HG02981 (cell line): ENCODE data around the gene NR2F1-AS1.
"Not testable (repeated sequence)": the region's sequence is repeated elsewhere in the genome, so short reads cannot be mapped to it uniquely, and the experiment has no call there.

ENCODE experiments used
- ATAC-seq: cut with Tn5 transposase; IDR thresholded peaks from one replicate; pipeline ENCODE4 v1.9.1; 2021; ENCODE audit warnings: mild to moderate bottlenecking, moderate library complexity; ENCODE audit not compliant: unreplicated experiment

Gene NR2F1-AS1

DNA sequence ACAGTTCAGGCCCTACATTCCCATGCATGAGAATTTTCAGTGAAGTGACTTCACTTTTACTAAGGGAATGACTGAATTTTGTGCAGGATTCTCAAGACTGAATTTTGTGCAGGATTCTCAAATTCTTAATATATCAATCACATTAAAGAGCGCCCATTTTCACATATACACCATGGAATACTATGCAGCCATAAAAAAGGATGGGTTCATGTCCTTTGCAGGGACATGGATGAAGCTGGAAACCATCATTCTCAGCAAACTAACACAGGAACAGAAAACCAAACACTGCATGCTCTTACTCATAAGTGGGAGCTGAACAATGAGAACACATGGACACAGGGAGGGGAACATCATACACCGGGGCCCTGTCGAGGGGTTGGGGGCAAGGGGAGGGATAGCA lies 31.4 kb downstream of the NR2F1-AS1 start:
- ATAC-seq: not testable (repeated sequence)

- no peak for ATAC-seq
Observed at GRCh38 chr5:93545872-93546271, 35.1 kb downstream of the NR2F1-AS1 start.

- no peak for ATAC-seq
Observed at GRCh38 chr5:93532370-93532769, 48.6 kb downstream of the NR2F1-AS1 start.

DNA sequence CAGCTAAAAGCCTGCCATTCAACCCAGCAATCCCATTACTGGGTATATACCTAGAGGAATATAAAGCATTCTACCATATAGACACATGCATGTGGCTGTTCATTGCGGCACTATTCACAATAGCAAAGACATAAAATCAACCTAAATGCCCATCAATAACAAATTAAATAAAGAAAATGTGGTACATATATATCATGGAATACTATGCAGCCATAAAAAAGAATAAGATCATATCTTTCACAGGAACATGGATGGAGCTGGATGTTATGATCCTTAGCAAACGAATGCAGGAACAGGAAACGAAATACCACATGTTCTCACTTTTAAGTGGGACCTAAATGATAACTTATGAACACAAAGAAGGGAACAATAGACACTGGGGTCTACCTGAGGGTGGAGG lies 59.2 kb downstream of the NR2F1-AS1 start:
- not testable (repeated sequence) for ATAC-seq

GRCh38 chr5:93519740-93520139 lies 61.3 kb downstream of the NR2F1-AS1 start:
- no peak for ATAC-seq

DNA sequence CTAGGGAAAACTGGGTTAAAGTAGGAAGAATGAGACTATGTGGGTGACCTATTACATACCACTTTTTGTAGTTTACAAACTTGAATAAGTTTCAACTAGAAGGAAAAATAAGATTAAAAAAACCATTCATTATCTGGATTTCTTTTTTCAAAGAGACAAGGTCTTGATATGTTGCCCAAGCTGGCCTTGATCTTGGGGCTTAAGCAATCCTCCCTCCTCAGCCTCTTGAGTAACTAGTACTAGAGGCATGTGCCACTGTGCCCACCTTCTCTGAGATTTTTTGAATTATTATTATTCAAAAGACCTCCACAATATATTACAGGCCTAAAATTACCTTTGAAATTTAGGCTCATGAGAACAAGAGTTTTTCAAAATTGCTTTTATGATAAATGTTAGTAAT lies 63.2 kb downstream of the NR2F1-AS1 start:
- ATAC-seq: no peak

GRCh38 chr5:93513298-93513697 lies 67.7 kb downstream of the NR2F1-AS1 start:
- no peak for ATAC-seq

- no peak for ATAC-seq
Observed at GRCh38 chr5:93512799-93513198, 68.2 kb downstream of the NR2F1-AS1 start.

GRCh38 chr5:93511445-93511844 lies 69.6 kb downstream of the NR2F1-AS1 start:
- ATAC-seq: no peak

- no peak for ATAC-seq
Observed at GRCh38 chr5:93510626-93511380, 70.2 kb downstream of the NR2F1-AS1 start.

- ATAC-seq: not testable (repeated sequence)
Observed at GRCh38 chr5:93505553-93505952, 75.5 kb downstream of the NR2F1-AS1 start.

DNA sequence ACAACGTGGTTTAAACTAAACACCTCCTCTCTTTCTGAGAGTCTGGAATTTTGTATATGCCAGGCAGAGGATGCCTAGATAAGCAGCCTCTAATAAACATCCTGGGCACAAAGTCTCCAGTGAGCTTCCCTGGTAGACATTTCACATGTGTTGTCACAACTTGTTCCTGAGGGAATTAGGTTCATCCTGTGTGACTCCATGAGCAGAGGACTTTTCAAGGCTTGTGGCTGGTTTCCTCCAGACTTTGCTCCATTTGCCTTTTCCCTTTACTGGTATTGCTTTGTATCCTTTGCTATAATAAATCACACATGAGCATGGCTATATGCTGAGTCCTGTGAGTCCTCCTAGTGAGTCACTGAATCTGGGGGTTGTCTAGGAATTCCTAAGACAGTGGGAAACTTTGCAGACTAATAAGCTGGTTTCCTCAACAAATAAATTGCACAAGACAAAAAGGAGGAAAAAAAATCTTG lies 77.4 kb downstream of the NR2F1-AS1 start:
- ATAC-seq: no peak

DNA sequence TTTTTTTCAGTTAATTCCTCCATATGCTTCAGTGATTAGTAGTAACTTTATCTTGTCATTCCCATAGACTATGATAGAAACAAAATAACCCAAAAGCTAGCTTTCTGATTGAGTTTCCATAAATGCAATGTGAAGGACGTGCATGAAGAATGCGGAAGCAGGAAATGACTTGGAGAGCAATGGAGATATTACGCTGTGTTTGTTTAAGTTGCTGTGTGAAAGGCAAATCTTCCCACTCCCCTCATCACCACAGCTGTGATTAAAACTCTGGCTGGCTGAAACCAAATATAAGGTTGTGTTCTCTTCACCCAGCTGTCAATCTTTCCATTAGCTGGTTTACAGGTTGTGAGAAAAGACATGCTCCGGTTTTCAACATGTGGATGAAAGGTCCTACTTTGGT lies 83.9 kb downstream of the NR2F1-AS1 start:
- no peak for ATAC-seq

DNA sequence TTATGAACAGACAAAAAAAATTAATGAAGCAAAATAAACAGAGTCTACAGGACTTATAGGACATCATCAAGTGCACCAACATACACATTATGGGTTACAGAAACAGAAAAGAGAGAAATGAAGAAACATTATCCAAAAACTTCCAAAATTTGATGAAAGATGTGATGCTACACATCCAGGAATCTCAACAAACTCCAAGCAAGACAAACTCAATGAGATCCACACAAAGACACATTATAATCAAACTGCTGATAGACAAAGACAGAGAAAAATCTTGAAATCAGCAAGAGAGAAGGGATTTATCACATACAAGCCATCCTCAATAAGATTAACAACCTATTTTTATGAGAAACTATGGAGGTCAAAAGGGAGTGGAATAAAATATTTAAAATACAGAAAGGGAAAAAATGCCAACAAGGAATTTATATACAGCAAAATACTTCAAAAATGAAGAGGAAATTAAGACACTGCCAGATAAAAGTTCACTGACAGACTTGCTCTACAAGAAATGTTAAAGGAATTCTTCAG lies 101.0 kb downstream of the NR2F1-AS1 start:
- no peak for ATAC-seq

DNA sequence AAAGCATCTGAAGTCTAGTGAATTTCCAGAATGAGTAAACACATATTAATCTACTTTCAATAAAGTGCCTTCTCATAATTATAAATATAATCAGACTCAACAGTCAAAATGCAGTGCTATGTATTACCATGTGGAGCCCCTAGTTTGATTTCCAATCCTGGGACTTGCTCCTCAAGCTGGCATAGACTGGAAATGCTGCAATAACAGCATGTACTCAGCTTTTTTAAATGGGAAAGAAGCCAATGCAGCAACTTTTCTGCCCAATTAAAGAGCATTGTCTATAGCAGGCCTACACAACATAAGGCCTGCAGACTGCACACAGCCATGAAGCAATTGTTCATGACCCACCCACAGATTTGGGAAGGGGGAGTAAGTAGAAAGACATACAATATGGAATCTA lies 103.2 kb downstream of the NR2F1-AS1 start:
- no peak for ATAC-seq

DNA sequence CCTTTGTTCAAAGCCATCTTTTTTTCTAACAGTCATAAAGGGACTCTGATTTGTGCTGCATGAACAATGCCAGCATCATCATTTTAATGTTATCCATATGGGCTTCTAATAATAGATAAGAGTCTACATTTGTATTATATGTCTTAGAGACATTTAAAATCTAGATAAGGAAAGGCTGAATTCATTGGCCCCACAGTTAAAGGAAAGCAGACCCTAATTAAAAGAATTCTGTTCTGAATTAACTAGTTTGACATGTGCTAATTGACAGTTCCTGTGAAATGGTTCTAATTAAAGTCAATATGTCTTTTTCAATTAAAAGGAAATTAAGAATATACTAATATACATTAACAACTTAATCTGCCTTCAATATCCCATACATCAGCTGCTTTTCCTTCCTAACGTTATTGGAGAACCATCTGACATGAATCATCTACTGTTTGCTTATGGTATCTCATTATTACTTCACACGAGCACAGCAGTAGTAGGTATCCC lies 104.7 kb downstream of the NR2F1-AS1 start:
- no peak for ATAC-seq

- ATAC-seq: no peak
Observed at GRCh38 chr5:93462916-93463315, 118.1 kb downstream of the NR2F1-AS1 start.

DNA sequence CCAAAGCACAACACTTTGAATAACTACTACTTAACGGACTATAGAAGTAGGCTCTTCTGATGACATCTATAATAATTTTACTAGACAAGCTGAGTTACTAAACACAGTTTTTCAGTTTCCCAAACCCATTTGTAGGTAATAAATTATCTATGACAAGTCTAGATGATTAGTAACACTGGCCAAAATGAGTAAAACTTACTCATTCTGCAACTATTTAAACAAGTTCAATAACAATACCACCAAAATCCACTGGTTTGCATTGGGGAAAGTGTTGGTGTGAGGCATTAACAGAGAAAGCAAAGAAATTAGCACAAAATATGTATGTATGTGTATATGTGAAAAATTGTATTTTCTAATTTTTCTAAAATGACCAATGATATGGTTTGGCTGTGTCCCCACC lies 119.3 kb downstream of the NR2F1-AS1 start:
- ATAC-seq: no peak

GRCh38 chr5:93460286-93460685 lies 120.7 kb downstream of the NR2F1-AS1 start:
- no peak for ATAC-seq

- not testable (repeated sequence) for ATAC-seq
Observed at GRCh38 chr5:93456796-93457195, 124.2 kb downstream of the NR2F1-AS1 start.

GRCh38 chr5:93454896-93455295 lies 126.1 kb downstream of the NR2F1-AS1 start:
- ATAC-seq: no peak

DNA sequence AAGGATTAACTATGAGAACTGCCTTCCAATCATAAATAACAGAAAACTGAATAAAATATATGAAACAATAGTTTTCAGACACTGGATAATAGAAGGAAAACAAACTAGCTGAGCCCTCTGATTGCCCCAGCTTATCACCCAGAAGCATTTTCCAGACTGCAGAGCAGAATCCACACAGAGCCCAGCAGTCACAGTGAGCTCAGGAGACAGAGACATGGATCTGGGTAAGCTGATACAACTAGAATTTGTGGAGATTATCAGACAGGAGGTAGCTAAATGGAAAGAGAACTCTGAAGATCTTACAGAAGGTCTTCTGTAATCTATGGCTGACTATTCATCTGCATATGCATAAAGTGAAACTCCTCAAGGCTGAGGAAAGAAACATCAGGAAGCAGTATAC lies 128.8 kb downstream of the NR2F1-AS1 start:
- no peak for ATAC-seq
